ENCODE data around the gene SEMA5A.

GRCh38 chr5:9063615-9064245 lies 482.1 kb downstream of the SEMA5A start:
- TF ChIP-seq POLR2A (IDR thresholded peaks at IDR 0.05) (no peak), CTCF (IDR thresholded peaks at IDR 0.05 in 4 of 5, conservative IDR thresholded peaks at IDR 0.05 in 1 of 5) (no peak)

Measured in gastrocnemius medialis (tissue), 4 donors.